ENCODE measurements around the gene PLB1. TPM values are rescaled to one million over a fixed set of nuclear protein-coding genes. Genes with fewer than 3 reads are reported as not detected.
A peak's percentile ranks its signal among the peaks of the same experiment; 100 is the strongest.

Gene PLB1
- total RNA-seq, 2 donors from 2014 or later, result 2.8 to 6.2 TPM

- no peak for ATAC-seq
Measured at GRCh38 chr2:28618221-28619141, 122.6 kb downstream of the PLB1 start.

DNA sequence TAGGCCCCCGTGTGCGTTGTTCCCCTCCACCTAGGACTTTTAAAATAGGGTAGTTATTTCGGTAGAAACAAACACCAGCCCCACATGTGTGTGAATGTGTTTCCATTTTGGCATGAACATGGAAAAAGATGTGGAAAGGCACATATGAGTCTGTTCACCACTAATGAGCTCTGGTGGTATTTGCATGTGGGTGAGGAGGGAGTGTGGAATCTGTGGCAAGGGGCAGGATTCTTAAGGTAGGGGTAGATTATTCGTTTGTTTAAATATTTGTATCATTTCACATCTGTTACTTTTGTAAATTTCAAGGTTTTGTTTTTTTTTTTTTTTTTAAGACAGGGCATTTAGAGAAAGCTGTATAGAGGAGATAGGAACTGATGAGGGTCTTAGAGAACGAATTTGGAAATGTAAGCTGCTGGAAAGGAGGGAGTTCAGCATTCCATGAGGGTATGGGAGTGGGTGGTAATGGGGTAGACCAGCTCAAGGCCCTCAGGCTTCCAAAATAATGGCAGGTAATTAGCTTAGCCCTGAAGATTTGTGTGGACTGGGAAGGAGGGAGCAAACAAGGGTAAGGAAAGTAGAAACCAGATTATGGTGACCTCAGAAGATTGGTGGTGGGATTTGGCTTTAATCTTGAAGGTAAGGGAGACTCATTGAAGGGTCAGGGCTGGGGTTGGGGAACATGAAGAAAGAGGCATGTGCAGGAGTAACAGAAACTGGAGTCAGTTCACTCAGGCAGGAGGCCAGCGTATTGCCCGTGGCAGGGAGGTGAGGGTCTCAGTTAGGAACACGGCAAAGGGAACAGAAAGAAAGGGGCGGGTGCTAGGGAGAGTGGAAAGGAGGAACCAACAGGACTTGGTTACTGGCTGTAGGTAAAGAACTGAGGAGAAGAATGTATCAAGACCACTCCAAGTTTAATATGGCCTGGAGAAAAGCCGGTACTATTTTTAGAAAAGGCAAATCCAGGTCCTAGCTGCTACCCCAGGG, 123.6 kb downstream of the PLB1 start:
- intact Hi-C loops (cut with DNase I), result no loop called here
- no peak for ATAC-seq
- peak; percentile 13 for DNase-seq

More at GRCh38 chr2:28618221-28619141, 122.6 kb downstream of the PLB1 start:
- peak; percentile 9 for DNase-seq
- intact Hi-C loops (cut with DNase I), result no loop called here

DNA sequence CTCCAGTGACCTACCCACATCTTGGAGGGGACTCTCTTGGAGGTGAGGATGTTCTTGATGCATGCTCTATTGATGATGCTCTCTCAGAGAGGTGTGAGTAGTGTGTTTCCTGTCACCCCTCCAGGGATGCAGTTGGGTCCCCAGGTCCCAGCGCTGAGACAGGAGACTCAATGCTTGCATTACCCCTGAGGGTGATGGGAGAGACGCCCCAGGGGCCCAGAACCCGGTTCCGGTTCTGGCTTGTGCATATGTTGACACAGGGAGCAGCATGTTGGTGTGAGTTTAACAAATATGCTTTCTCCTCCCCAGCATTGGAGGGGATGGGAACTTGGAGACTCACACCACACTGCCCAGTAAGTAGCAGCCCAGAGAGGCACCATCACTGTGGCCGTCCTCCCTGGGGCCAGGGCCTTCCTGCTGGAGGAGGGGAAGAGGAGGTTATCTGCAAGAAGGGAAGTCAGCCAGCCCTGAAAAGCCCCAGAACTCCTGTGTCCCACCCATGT, 124.5 kb downstream of the PLB1 start:
- DNase-seq, result peak; percentile 15
- ATAC-seq, result no peak
- intact Hi-C loops (cut with DNase I), result no loop called here

DNA sequence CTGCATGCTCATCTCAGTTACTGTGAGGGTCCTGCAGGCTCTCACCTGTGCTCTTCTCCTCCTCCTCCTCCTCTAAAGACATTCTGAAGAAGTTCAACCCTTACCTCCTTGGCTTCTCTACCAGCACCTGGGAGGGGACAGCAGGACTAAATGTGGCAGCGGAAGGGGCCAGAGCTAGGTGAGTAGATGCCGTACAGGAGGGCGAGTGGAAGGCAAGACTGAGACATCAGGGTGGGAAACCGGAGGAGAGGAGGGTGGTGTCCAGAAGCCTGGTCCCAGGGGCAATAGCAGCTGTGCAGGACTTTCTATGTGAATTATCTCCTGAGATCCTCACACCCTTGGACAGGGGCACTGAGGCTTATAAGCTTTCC, 124.9 kb downstream of the PLB1 start:
- no peak for ATAC-seq
- DNase-seq, result no peak
- intact Hi-C loops (cut with DNase I), result no loop called here

DNA sequence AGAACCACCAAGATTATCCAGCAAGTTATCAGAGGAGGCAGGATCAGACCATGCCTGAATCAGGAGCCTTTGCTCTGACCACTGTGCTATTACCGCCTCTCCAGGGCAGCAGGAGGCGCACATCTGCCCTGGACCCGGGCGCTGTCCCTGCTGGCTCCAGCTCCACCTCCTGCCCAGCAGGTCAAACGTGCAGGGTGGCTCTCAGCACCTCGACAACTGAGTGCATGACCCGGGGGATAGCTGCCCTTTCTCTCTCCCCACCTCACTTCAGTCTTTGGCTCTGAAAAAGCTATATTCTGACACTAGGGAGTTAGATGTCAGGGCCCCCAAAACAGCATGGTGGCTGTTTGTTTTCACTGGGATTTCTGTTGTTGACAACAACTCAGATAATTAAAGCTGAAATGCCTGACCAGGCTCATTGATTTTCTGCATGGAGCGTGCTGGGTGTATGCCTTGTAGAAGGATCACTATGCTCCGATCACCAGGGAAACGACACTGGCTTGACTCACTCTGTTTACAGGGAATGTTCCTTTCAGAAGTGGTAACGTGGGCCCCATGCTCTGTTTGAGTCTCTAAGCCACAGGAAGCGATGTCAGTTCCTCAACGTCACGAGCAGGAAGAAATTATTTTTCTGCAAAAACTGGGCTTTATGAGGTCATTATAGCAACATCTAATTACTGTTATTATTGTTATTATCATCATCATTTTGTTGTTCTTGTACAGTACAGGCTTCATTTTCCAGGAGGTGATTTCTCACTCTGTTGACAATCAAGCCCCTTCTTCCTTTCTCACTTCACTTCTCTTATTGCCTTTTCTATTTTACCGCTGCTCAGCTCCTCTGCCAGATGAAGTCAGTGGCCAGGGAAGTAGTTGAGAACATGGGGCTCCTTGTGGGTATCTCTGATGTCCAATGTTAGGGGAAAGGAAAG, 125.6 kb downstream of the PLB1 start:
- intact Hi-C loops (cut with DNase I), result no loop called here
- peak; percentile 82 to 89 for ATAC-seq
- DNase-seq, result peak; percentile 81

GRCh38 chr2:28622101-28622499, 126.2 kb downstream of the PLB1 start:
- DNase-seq (peak; percentile 6), ATAC-seq (no peak)
- intact Hi-C loops (cut with DNase I), result no loop called here

DNA sequence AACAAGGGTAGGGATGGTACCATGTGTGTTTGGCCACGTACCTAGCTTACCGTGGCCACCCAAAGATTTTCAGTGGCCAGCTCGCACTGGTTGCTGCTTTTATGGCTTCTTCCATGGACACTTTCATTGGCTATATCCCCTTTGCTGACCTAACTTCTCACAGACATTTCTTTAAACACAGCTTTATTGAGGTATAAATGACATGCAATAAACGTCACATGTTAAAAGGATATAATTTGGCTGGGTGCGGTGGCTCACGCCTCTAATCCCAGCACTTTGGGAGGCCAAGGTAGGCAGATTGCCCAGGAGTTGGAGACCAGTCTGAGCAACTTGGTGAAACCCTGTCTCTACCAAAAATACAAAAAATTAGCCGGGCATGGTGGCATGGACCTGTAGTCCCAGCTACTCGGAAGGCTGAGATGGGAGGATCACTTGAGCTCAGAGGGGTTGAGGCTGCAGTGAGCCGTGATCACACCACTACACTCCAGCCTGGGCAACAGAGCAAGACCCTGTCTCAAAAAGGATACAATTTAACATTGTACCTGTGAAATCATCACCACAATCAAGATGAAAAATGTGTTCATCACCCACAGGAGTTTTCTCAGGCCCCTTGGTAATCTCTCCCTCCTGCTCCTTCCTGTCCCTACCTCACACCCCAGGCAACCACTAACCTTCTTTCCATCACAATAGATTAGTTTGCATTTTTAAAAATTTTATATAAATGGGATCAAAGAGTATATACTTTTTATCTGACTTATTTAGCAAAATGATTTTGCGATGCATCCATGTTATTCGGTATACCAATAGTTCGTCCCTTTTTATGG, 127.9 kb downstream of the PLB1 start:
- intact Hi-C loops (cut with DNase I), result no loop called here
- no peak for ATAC-seq
- peak; percentile 7 for DNase-seq

DNA sequence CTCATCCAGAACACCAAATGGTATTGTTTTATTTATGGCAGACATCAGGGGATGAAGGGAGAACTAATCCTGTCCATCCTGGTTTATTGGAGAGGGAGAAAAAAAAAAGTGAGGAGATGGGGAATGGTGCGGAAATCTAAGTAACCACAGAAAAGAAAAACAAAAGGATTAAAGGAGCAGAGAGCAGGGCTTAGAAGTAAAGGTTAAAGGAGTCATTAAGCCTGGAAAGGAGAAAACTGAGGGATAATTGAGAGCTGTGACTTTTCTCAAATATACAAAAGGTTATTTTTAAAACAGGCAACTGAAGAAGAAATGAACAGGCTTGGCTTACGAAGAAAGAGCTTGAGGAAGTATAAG, 128.6 kb downstream of the PLB1 start:
- ATAC-seq (no peak), DNase-seq (no peak)
- intact Hi-C loops (cut with DNase I), result no loop called here

DNA sequence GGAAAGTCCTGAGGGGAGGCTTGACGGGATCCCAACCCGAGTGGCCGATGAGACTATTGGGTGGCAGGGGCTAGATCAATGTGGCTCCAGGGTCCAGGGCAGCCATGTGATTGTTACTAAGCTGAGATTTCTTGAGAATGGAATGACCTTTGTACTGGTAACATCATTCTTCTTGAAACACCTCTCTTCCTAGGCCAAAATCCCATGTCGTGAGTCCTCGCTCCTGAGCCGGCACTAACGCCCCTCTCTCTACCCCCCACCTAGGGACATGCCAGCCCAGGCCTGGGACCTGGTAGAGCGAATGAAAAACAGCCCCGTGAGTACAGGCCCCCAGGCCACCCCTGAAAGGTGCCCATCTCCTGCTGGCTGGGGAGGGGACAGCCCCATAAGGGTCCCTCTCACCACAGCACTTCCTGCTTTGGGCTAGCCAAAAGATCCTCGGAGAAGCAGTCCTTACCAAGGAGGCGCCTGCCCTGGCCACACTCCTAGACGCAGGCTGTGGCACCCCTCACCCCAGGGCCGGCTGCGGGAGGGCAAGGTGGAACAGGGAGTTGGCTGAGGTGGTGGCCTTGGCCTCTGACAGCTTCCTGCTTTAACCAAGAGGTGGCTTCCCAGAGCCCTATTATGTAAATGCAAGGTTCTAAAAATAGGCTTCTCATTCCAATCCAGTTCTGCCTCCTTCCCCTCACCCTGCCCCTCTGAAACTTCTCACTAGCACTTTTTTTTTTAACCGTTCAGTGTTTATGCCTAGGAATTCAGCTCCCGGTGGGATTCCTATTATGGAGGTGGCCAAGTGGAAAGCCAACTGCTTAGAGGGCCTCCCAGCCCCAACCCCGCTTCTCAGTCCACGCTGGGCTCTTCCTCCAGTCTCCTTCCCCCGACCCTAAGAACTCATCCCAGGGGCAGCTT, 129.2 kb downstream of the PLB1 start:
- ATAC-seq (peak; percentile 39 to 73), DNase-seq (peak; percentile 47)
- intact Hi-C loops (cut with DNase I), result no loop called here

DNA sequence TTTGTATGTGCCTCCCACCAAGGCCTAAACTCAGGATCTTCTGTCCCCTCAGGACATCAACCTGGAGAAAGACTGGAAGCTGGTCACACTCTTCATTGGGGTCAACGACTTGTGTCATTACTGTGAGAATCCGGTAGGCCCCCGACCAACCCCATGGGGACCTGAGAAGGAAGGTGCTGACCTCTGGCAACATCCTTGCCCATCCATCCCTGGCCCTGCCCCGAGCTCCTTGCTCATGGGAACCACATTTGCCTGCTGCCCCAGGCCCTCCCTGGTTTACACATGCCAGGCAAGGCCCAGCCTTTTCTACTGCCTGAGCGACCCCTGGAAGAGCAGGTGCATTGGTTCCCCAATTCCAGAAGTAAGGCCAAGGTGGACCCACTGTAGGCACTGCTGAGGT, 130.5 kb downstream of the PLB1 start:
- intact Hi-C loops (cut with DNase I), result no loop called here
- no peak for ATAC-seq
- DNase-seq, result no peak

DNA sequence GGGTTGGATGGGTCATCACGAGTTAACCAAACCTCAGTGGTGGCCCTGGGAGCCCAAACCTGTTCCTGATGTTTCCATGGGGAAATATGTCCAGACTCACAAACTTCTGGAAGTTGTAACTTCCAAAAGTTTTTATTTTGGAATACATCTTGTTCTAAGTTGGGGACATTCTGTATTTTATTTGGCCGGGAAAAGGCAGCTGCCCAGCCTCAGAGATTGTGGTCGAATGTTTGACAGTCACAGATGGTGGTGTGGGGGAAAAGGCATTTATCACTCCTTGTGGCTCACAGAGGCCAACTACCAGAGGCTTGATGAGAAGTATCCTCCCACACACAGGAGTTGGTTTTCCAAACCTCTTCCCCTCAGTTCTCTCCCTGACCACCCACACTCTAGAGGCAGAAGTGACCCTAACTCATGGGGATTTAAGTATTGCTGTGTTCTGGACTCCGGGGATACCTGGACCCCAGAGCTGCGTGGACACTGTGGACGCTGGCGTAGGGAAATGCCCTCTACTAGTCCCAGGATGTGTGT, 131.1 kb downstream of the PLB1 start:
- ATAC-seq (peak; percentile 45 to 66), DNase-seq (no peak)
- intact Hi-C loops (cut with DNase I), result no loop called here

DNA sequence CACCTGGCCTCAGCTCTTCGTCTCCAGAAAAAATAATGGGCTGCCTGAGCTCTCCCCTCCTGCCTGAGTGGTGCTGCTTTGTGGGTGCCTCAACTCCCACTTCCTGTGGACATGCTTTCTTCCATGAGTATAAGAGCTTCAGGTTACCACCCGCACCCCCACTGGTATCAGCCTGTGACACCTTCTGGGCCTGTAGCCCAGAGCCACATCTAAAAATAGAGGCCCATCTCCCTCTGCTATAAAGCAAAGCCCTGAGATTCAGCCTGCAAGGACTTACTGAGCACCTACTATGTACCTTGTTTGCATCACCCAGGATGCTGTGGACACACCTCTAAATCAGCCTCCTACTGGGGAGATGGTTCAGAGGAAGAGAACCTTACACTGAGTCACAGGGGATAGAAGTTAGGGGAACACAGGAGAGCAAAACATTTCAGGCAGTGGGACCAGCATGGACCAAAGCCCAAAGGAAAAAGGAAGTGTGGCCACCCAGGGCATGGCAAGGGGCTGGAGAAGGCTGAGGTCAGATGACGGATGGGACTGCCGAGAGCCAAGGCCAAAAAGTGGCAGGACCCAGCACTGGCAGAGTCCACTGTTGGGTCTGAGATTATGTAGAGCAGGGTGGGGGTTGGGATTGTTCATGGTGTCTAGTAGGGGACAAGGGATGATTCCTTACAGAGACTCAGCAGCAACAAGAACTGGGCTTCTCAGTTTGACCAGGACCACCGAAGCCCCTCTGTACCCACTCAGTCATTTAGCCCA, 132.0 kb downstream of the PLB1 start:
- ATAC-seq (peak in 1 of 2 donors; percentile 35), DNase-seq (no peak)
- intact Hi-C loops (cut with DNase I), result no loop called here

- DNase-seq (no peak), ATAC-seq (no peak)
- intact Hi-C loops (cut with DNase I), result no loop called here
Measured at GRCh38 chr2:28628506-28628905, 132.6 kb downstream of the PLB1 start.

DNA sequence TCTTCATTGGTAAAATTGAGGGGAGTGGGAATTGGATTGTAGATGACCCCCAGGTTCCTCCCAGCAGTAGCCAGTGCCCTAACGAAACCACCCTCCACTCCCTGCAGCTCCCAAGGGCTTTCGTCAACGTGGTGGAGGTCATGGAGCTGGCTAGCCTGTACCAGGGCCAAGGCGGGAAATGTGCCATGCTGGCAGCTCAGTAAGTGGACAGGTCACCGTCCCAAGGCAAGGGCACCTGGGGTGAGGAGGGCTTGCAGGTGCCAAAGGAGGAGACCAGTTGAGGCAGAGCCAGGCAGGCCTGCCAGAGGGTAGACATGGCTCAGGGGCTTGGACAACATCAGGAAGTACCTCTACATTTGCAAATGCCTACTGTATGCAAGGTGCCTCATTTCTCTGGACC, 133.1 kb downstream of the PLB1 start:
- ATAC-seq (no peak), DNase-seq (no peak)
- intact Hi-C loops (cut with DNase I), result no loop called here

- no peak for ATAC-seq
- DNase-seq, result no peak
- intact Hi-C loops (cut with DNase I), result no loop called here
Measured at GRCh38 chr2:28629910-28630309, 134.1 kb downstream of the PLB1 start.

DNA sequence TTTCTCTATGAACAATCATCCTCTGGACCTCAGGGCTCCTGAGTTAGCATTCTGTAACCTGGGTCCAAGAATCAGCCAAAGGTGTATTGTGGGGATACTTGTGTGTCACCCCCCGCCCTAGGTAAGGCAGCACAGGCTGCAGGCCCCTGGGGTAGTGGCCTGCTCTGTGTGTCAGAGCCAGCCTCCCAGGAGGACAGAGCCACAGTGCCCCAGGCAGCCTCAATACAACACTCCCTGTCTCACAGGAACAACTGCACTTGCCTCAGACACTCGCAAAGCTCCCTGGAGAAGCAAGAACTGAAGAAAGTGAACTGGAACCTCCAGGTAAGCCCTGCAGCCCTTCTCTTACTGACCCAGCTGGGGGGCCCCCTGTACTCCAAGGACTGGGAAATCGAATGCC, 134.5 kb downstream of the PLB1 start:
- ATAC-seq (no peak), DNase-seq (no peak)
- intact Hi-C loops (cut with DNase I), result no loop called here

Data from left cardiac atrium (tissue), 4 donors.